Measurements from ENCODE around the gene MAPK12. TPM values are rescaled to one million over a fixed set of nuclear protein-coding genes. Genes with fewer than 3 reads are reported as not detected.

The MAPK12 gene
- polyA plus RNA-seq, 1 donor from 2014 or later: 36.7 TPM

- Histone ChIP-seq H3K4me2 (ENCODE audit: low read length) (no peak overlapping the region), H2AFZ (ENCODE audit: low read depth, low read length) (no peak overlapping the region), H3K27ac (ENCODE audit: low read length) (no peak overlapping the region)
Observed at GRCh38 chr22:50308986-50309600, 47.6 kb upstream of the MAPK12 start.

GRCh38 chr22:50308597-50308935 lies 47.1 kb upstream of the MAPK12 start:
- H4K20me1 ChIP-seq (ENCODE audit: insufficient read depth): no peaks in the 10 kb centered on the region
- no peaks in the 10 kb centered on the region for H3K27me3 ChIP-seq (ENCODE audit: insufficient read depth, low read depth, low read length)
- no peaks in the 10 kb centered on the region for H3K9me3 ChIP-seq (ENCODE audit: low read length)
- no peaks in the 10 kb centered on the region for H3F3A ChIP-seq (ENCODE audit: insufficient read depth, low read length, poor library complexity, severe bottlenecking)
- H3K79me2 ChIP-seq (replicated peaks; ENCODE audit: insufficient read depth, low read length): peaks cover 28% of the 10 kb centered on the region
- no peak overlapping the region for H3K9ac ChIP-seq (ENCODE audit: low read length)
- no peak for TF ChIP-seq POLR2AphosphoS5 (IDR thresholded peaks at IDR 0.05)
- no peak for TF ChIP-seq EZH2 (IDR thresholded peaks at IDR 0.05; ENCODE audit: borderline replicate concordance, insufficient read depth, low read length, poor library complexity, severe bottlenecking)
- no peak for TF ChIP-seq CTCF (IDR thresholded peaks at IDR 0.05; ENCODE audit: poor library complexity, severe bottlenecking)
- TF ChIP-seq RAD21 (conservative IDR thresholded peaks at IDR 0.05): no peak
- TF ChIP-seq MXI1 (conservative IDR thresholded peaks at IDR 0.05; ENCODE audit: poor library complexity, severe bottlenecking): no peak
- TF ChIP-seq REST (IDR thresholded peaks at IDR 0.05; ENCODE audit: borderline replicate concordance): no peak
- TF ChIP-seq TAF1 (IDR thresholded peaks at IDR 0.05; ENCODE audit: low read depth): no peak
- no peaks in the 10 kb centered on the region for H3K36me3 ChIP-seq (ENCODE audit: insufficient read depth, low read length)
- no peak overlapping the region for H3K27ac ChIP-seq (ENCODE audit: low read length)
- no peaks in the 10 kb centered on the region for H3K9me2 ChIP-seq (ENCODE audit: insufficient read depth, low read length)
- no peak overlapping the region for H3K4me3 ChIP-seq (ENCODE audit: low read length)
- H3K4me2 ChIP-seq (ENCODE audit: low read length): no peak overlapping the region
- no peak overlapping the region for H2AFZ ChIP-seq (ENCODE audit: low read depth, low read length)

More at GRCh38 chr22:50308986-50309600, 47.6 kb upstream of the MAPK12 start:
- H3K36me3 ChIP-seq (ENCODE audit: insufficient read depth, low read length): no peaks in the 10 kb centered on the region
- no peaks in the 10 kb centered on the region for H3K9me3 ChIP-seq (ENCODE audit: low read length)
- no peaks in the 10 kb centered on the region for H3K9me2 ChIP-seq (ENCODE audit: insufficient read depth, low read length)
- H3K4me3 ChIP-seq (ENCODE audit: low read length): no peak overlapping the region
- TF ChIP-seq CTCF (IDR thresholded peaks at IDR 0.05; ENCODE audit: poor library complexity, severe bottlenecking) (no peak), REST (IDR thresholded peaks at IDR 0.05; ENCODE audit: borderline replicate concordance) (no peak), EP300 (conservative IDR thresholded peaks at IDR 0.05; ENCODE audit: poor library complexity, severe bottlenecking) (no peak), RAD21 (conservative IDR thresholded peaks at IDR 0.05) (no peak), TAF1 (IDR thresholded peaks at IDR 0.05; ENCODE audit: low read depth) (no peak)
- no peaks in the 10 kb centered on the region for H3K27me3 ChIP-seq (ENCODE audit: insufficient read depth, low read depth, low read length)
- H3K9ac ChIP-seq (ENCODE audit: low read length): no peak overlapping the region
- peaks cover 23% of the 10 kb centered on the region for H3K79me2 ChIP-seq (replicated peaks; ENCODE audit: insufficient read depth, low read length)
- no peaks in the 10 kb centered on the region for H4K20me1 ChIP-seq (ENCODE audit: insufficient read depth)
- no peaks in the 10 kb centered on the region for H3F3A ChIP-seq (ENCODE audit: insufficient read depth, low read length, poor library complexity, severe bottlenecking)
